ENCODE data around the gene COMMD7. TPM values are rescaled to one million over a fixed set of nuclear protein-coding genes. Genes with fewer than 3 reads are reported as not detected.

COMMD7 gene
- total RNA-seq, 1 experiment from 2014 or later = 28.3 TPM

DNA sequence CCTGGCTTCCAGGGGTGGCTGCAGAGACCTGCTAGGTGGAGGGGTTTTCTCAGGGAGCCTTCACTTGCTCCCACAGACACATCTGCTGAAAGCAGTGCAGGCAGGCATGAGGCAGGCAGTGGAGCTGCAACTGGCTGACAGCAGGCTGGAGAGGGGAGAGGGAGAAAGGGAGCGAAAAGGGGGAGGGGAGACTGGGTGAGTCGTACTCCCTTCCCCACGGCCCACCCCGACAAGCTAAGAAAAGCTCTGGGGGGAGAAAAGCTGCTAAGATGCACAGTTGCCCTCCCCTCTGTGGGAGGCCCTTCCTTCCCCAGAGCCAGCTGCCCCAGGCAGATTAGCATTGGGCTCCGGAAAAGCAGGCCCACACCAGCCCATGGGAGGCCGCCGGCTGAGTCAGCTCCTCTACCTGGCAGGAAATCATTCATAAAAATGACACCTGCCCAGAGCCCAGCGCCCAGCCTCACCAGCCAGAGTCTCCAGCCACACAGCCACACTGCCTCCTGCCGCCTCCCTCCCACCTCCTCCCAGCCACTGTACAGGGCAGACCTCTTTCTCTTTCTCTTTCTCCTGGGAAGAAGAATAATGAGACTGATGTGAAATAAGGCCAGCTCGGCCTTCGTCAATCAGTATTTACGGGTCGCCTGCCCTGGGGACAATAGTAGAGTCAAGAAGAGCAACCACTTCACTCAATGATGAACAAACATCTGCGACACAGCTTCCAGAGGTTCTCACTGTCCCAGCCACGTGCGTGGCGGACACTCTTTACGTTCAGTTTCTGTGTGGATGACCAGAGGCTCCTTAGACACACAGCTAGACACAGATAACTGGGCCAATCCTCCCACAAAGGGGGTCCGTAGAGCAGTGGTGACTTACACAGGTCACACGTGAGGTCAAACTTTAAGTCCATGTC lies 61.8 kb downstream of the COMMD7 start:
- Mint-ChIP-seq H3K27me3 (ENCODE audit: insufficient read depth, unreplicated experiment) (no peaks in the 10 kb centered on the region), H3K4me3 (ENCODE audit: unreplicated experiment) (no peak overlapping the region), H3K4me1 (ENCODE audit: insufficient read depth, unreplicated experiment) (peaks cover 13% of the 10 kb centered on the region), H3K9me3 (ENCODE audit: unreplicated experiment) (no peaks in the 10 kb centered on the region), H3K36me3 (ENCODE audit: insufficient read depth, unreplicated experiment) (peaks cover 5% of the 10 kb centered on the region), H3K27ac (ENCODE audit: low read depth, unreplicated experiment) (peak overlapping the region; percentile 25)
- ChIA-PET POLR2A (interaction anchor here (0.6 to 1.5 kb wide), 8 partner anchors 10 to 1167 kb away, joined by 3 to 9 read pairs (median 4); partner anchors contain the start of gene HM13), CTCF (interaction anchor here (0.6 to 2.3 kb wide), 9 partner anchors 9 to 1572 kb away, joined by 3 to 17 read pairs (median 3); no protein-coding TSS in a partner anchor)
- DNase-seq (ENCODE audit: unreplicated experiment) = peak; percentile 79
- BruUV-seq (replicated peaks) = no TSS peak
- TF ChIP-seq, protein P1, sequence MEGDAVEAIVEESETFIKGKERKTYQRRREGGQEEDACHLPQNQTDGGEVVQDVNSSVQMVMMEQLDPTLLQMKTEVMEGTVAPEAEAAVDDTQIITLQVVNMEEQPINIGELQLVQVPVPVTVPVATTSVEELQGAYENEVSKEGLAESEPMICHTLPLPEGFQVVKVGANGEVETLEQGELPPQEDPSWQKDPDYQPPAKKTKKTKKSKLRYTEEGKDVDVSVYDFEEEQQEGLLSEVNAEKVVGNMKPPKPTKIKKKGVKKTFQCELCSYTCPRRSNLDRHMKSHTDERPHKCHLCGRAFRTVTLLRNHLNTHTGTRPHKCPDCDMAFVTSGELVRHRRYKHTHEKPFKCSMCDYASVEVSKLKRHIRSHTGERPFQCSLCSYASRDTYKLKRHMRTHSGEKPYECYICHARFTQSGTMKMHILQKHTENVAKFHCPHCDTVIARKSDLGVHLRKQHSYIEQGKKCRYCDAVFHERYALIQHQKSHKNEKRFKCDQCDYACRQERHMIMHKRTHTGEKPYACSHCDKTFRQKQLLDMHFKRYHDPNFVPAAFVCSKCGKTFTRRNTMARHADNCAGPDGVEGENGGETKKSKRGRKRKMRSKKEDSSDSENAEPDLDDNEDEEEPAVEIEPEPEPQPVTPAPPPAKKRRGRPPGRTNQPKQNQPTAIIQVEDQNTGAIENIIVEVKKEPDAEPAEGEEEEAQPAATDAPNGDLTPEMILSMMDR (IDR thresholded peaks at IDR 0.05; ENCODE audit: unreplicated experiment) = no peak
- intact Hi-C loops (cut with micrococcal nuclease) = no loop called here

DNA sequence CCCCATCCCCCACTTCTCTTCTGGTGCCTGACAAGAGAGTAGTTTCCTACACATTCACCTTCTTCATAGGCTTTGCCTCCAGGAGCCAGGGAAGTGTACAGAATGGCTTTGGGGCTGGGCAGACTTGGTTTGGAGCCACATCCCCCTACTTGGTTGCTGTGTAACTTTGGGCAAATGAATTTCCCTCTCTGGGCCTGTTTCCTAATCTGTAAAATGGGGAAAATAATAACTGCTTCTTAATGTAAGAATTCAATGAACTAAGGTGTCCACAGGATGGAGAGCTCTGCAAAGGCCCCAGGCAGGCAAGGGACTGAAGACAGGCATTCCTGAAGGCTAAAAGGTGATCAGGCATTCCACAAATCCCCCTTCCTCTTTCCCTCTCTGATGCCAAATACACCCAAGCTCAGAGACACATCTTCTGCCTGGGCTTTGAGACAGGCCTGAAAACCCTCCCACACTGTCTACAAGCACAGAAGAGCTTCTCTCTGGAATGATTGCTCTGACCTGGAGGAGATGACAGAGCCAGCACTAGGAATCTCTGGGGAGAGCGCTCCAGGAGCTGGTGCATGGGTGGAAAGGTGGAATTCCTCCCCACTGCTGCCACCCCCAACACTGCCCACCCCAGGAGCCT lies 62.6 kb downstream of the COMMD7 start:
- Mint-ChIP-seq H3K9me3 (ENCODE audit: unreplicated experiment) (no peaks in the 10 kb centered on the region), H3K4me3 (ENCODE audit: unreplicated experiment) (no peak overlapping the region), H3K4me1 (ENCODE audit: insufficient read depth, unreplicated experiment) (peaks cover 13% of the 10 kb centered on the region), H3K27ac (ENCODE audit: low read depth, unreplicated experiment) (peak overlapping the region; percentile 25), H3K27me3 (ENCODE audit: insufficient read depth, unreplicated experiment) (no peaks in the 10 kb centered on the region), H3K36me3 (ENCODE audit: insufficient read depth, unreplicated experiment) (peaks cover 5% of the 10 kb centered on the region)
- ChIA-PET CTCF (interaction anchor here (0.6 to 2.3 kb wide), 6 partner anchors 9 to 1573 kb away, joined by 3 to 17 read pairs (median 4); no protein-coding TSS in a partner anchor), POLR2A (interaction anchor here (0.6 to 1.5 kb wide), 6 partner anchors 13 to 1166 kb away, joined by 3 to 9 read pairs (median 4); partner anchors contain the start of gene HM13)
- intact Hi-C loops (cut with micrococcal nuclease) = no loop called here
- no peak for DNase-seq (ENCODE audit: unreplicated experiment)
- TF ChIP-seq, protein P1 (IDR thresholded peaks at IDR 0.05; ENCODE audit: unreplicated experiment) = no peak
- BruUV-seq (replicated peaks) = no TSS peak

DNA sequence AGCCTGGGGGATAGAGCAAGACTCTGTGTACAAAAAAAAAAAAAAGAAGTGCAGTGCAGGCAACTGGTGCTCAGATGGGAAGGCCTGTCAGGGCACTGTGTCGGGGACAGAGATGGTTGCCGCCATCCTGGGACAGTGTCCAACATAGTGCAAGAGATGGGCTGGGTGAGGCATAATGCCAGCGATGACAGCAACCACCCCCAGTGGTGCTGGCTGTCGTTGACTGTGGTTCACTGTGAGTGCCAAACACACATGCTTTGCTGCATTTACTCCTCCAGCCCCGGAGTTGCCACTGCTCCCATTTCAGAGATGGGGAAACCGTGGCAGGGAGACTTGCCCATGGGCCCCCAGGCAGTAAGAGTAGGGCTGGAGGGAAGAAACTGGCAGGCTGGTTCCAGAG lies 64.3 kb downstream of the COMMD7 start:
- TF ChIP-seq, protein P1 (IDR thresholded peaks at IDR 0.05; ENCODE audit: unreplicated experiment) = no peak
- BruUV-seq (replicated peaks) = no TSS peak
- intact Hi-C loops (cut with micrococcal nuclease) = loop anchor here (10.0 kb wide), 1 partner anchor 616 kb away; no protein-coding TSS in a partner anchor
- POLR2A ChIA-PET = no interaction called here
- H3K9me3 Mint-ChIP-seq (ENCODE audit: unreplicated experiment) = no peaks in the 10 kb centered on the region
- no peaks in the 10 kb centered on the region for H3K27me3 Mint-ChIP-seq (ENCODE audit: insufficient read depth, unreplicated experiment)
- peaks cover 18% of the 10 kb centered on the region for H3K4me1 Mint-ChIP-seq (ENCODE audit: insufficient read depth, unreplicated experiment)
- no peak overlapping the region for H3K27ac Mint-ChIP-seq (ENCODE audit: low read depth, unreplicated experiment)
- peak; percentile 85 for DNase-seq (ENCODE audit: unreplicated experiment)
- no peak overlapping the region for H3K4me3 Mint-ChIP-seq (ENCODE audit: unreplicated experiment)
- peaks cover 5% of the 10 kb centered on the region for H3K36me3 Mint-ChIP-seq (ENCODE audit: insufficient read depth, unreplicated experiment)
- CTCF ChIA-PET = interaction anchor here (8.5 kb wide), 1 partner anchor 99 kb away, joined by 202 read pairs; no protein-coding TSS in a partner anchor
